ENCODE results near the gene POLR1G. TPM values are rescaled to one million over a fixed set of nuclear protein-coding genes. Genes with fewer than 3 reads are reported as not detected.

POLR1G gene
- total and polyA plus RNA-seq, 2 experiments from 2014 or later: 6.0 to 17.8 TPM

- no peaks in the 10 kb centered on the region for H3K4me1 ChIP-seq (ENCODE audit: low read depth)
- H3K27ac ChIP-seq: no peak overlapping the region
- H3K27me3 ChIP-seq: no peaks in the 10 kb centered on the region
- H3K9me3 ChIP-seq (ENCODE audit: low read depth): no peaks in the 10 kb centered on the region
- H3K4me3 ChIP-seq: no peak overlapping the region
- DNase-seq (ENCODE audit: low read depth in 1 of 2, low spot score in 1 of 2): no peak
- H3K36me3 ChIP-seq: peaks cover 21% of the 10 kb centered on the region
- TF ChIP-seq CTCF (IDR thresholded peaks at IDR 0.05; ENCODE audit: low read depth, low read length): no peak
Observed at GRCh38 chr19:45413497-45413896, 7.1 kb downstream of the POLR1G start.

- Histone ChIP-seq H3K27me3 (no peaks in the 10 kb centered on the region), H3K4me1 (ENCODE audit: low read depth) (no peaks in the 10 kb centered on the region), H3K36me3 (peaks cover 24% of the 10 kb centered on the region), H3K4me3 (no peak overlapping the region), H3K9me3 (ENCODE audit: low read depth) (no peaks in the 10 kb centered on the region), H3K27ac (no peak overlapping the region)
- no peak for TF ChIP-seq CTCF (IDR thresholded peaks at IDR 0.05; ENCODE audit: low read depth, low read length)
- DNase-seq (ENCODE audit: low read depth in 1 of 2, low spot score in 1 of 2): no peak
Observed at GRCh38 chr19:45414468-45414867, 8.0 kb downstream of the POLR1G start.

- Histone ChIP-seq H3K27ac (no peak overlapping the region), H3K36me3 (peaks cover 29% of the 10 kb centered on the region), H3K4me1 (ENCODE audit: low read depth) (no peaks in the 10 kb centered on the region), H3K9me3 (ENCODE audit: low read depth) (no peaks in the 10 kb centered on the region), H3K27me3 (no peaks in the 10 kb centered on the region), H3K4me3 (no peak overlapping the region)
- no peak for DNase-seq (ENCODE audit: low read depth in 1 of 2, low spot score in 1 of 2)
- no peak for TF ChIP-seq CTCF (IDR thresholded peaks at IDR 0.05; ENCODE audit: low read depth, low read length)
Observed at GRCh38 chr19:45417151-45417550, 10.7 kb downstream of the POLR1G start.

- Histone ChIP-seq H3K36me3 (peaks cover 26% of the 10 kb centered on the region), H3K9me3 (ENCODE audit: low read depth) (no peaks in the 10 kb centered on the region), H3K27ac (no peak overlapping the region), H3K4me3 (no peak overlapping the region), H3K4me1 (ENCODE audit: low read depth) (peaks cover 4% of the 10 kb centered on the region), H3K27me3 (no peaks in the 10 kb centered on the region)
- DNase-seq (ENCODE audit: low read depth in 1 of 2, low spot score in 1 of 2): no peak
- no peak for TF ChIP-seq CTCF (IDR thresholded peaks at IDR 0.05; ENCODE audit: low read depth, low read length)
Observed at GRCh38 chr19:45418802-45419201, 12.4 kb downstream of the POLR1G start.

- TF ChIP-seq CTCF (IDR thresholded peaks at IDR 0.05; ENCODE audit: low read depth, low read length): no peak
- Histone ChIP-seq H3K9me3 (ENCODE audit: low read depth) (no peaks in the 10 kb centered on the region), H3K27me3 (no peaks in the 10 kb centered on the region), H3K4me3 (no peak overlapping the region), H3K4me1 (ENCODE audit: low read depth) (peaks cover 7% of the 10 kb centered on the region), H3K27ac (peak overlapping the region; percentile 23), H3K36me3 (peaks cover 20% of the 10 kb centered on the region)
- no peak for DNase-seq (ENCODE audit: low read depth in 1 of 2, low spot score in 1 of 2)
Observed at GRCh38 chr19:45419396-45419795, 13.0 kb downstream of the POLR1G start.

- H3K27me3 ChIP-seq: no peaks in the 10 kb centered on the region
- H3K27ac ChIP-seq: peak overlapping the region; percentile 23
- H3K4me1 ChIP-seq (ENCODE audit: low read depth): peaks cover 11% of the 10 kb centered on the region
- no peaks in the 10 kb centered on the region for H3K9me3 ChIP-seq (ENCODE audit: low read depth)
- H3K4me3 ChIP-seq: no peak overlapping the region
- DNase-seq (ENCODE audit: low read depth in 1 of 2, low spot score in 1 of 2): no peak
- H3K36me3 ChIP-seq: peaks cover 20% of the 10 kb centered on the region
- no peak for TF ChIP-seq CTCF (IDR thresholded peaks at IDR 0.05; ENCODE audit: low read depth, low read length)
Observed at GRCh38 chr19:45419895-45420294, 13.5 kb downstream of the POLR1G start.
